Gastroesophageal sphincter (tissue), 4 donors: ENCODE measurements around the gene IL1B. TPM values are rescaled to one million over a fixed set of nuclear protein-coding genes. Genes with fewer than 3 reads are reported as not detected.
"Not testable (repeated sequence)": the region's sequence is repeated elsewhere in the genome, so short reads cannot be mapped to it uniquely, and the experiment has no call there.

Source experiments
- ATAC-seq: fragments of 150-250 bp; one replicate; pipeline ENCODE4 v1.9.1; 2016; ENCODE audit warnings: mild to moderate bottlenecking, moderate library complexity
- H3K27ac ChIP-seq, 4 donors: fragments of 200-600 bp; sonication (generic) in 3 of 4; 1 replicate in 3 of 4; 2 replicates in 1 of 4; pipeline ENCODE4 v1.5.1; 2016 to 2019
- H3K27me3 ChIP-seq: fragments of 200-600 bp; sonication (generic); one replicate; pipeline ENCODE4 v1.5.1; 2019
- H3K36me3 ChIP-seq, 2 donors: fragments of 200-600 bp; sonication (generic); one replicate each; pipeline ENCODE4 v1.5.1; 2019; ENCODE audit warnings: control low read depth in 1 of 2
- H3K4me1 ChIP-seq, 3 donors: fragments of 200-600 bp; sonication (generic); 1 replicate in 2 of 3; 2 replicates in 1 of 3; pipeline ENCODE4 v1.5.1; 2016 to 2019; ENCODE audit warnings: control low read depth in 2 of 3
- H3K4me3 ChIP-seq, 2 donors: fragments of 200-600 bp; sonication (generic); one replicate each; pipeline ENCODE4 v1.5.1; 2019; ENCODE audit warnings: mild to moderate bottlenecking in 1 of 2, moderate library complexity in 1 of 2
- H3K9me3 ChIP-seq, 3 donors: fragments of 200-600 bp; sonication (generic); one replicate each; pipeline ENCODE4 v1.5.1; 2017 to 2019; ENCODE audit warnings: control low read depth in 2 of 3
- EP300 ChIP-seq: sonication (generic); formaldehyde crosslinking; IDR thresholded peaks from one replicate; pipeline ENCODE4 v1.6.1; 2017; ENCODE audit warnings: antibody characterized with exemption, mild to moderate bottlenecking
- POLR2A ChIP-seq, 2 donors: fragments of 450-650 bp; IDR thresholded peaks; one replicate each; pipeline ENCODE4 v1.6.1; 2017; ENCODE audit warnings: antibody characterized with exemption in 2 of 2, mild to moderate bottlenecking in 2 of 2, moderate library complexity in 1 of 2
- POLR2AphosphoS5 ChIP-seq: sonication (generic); formaldehyde crosslinking; IDR thresholded peaks from one replicate; pipeline ENCODE4 v1.6.1; 2017; ENCODE audit warnings: antibody characterized with exemption
- WGBS, 2 donors: methylation state at CpG; one replicate each; pipeline ENCODE4 v1.1.5; 2018; ENCODE audit warnings: low coverage in 1 of 2; 5-methylcytosine and 5-hydroxymethylcytosine counted together
- total RNA-seq, 4 donors: library from RNA; depleted of rRNA; stranded (reverse); fragments of >200 nt; gene quantifications; one replicate each; pipeline ENCODE4 v1.1.0, GENCODE V29; 2016
- TF ChIP-seq, protein P1 (sequence below), 4 experiments: fragments of 200-600 bp in 2 of 4; fragments of 450-650 bp in 2 of 4; sonication (generic) in 1 of 4; IDR thresholded peaks; one replicate each; pipeline ENCODE4 v1.5.1; 2017 to 2019; ENCODE audit warnings: antibody characterized with exemption in 4 of 4, mild to moderate bottlenecking in 2 of 4, moderate library complexity in 2 of 4

IL1B gene
- total RNA-seq, 4 donors from 2014 or later: 2.7 to 3.2 TPM; not detected in 2

- Histone ChIP-seq H3K36me3 (no peaks in the 10 kb centered on the region), H3K4me3 (no peak overlapping the region), H3K9me3 (no peaks in the 10 kb centered on the region), H3K27me3 (no peaks in the 10 kb centered on the region), H3K4me1 (peaks cover 0 to 8% (median 0%) of the 10 kb centered on the region in 3 donors), H3K27ac (no peak overlapping the region)
- TF ChIP-seq EP300: no peak
- no peak for TF ChIP-seq POLR2AphosphoS5
- TF ChIP-seq POLR2A (IDR thresholded peaks at IDR 0.05): no peak
- TF ChIP-seq, protein P1, sequence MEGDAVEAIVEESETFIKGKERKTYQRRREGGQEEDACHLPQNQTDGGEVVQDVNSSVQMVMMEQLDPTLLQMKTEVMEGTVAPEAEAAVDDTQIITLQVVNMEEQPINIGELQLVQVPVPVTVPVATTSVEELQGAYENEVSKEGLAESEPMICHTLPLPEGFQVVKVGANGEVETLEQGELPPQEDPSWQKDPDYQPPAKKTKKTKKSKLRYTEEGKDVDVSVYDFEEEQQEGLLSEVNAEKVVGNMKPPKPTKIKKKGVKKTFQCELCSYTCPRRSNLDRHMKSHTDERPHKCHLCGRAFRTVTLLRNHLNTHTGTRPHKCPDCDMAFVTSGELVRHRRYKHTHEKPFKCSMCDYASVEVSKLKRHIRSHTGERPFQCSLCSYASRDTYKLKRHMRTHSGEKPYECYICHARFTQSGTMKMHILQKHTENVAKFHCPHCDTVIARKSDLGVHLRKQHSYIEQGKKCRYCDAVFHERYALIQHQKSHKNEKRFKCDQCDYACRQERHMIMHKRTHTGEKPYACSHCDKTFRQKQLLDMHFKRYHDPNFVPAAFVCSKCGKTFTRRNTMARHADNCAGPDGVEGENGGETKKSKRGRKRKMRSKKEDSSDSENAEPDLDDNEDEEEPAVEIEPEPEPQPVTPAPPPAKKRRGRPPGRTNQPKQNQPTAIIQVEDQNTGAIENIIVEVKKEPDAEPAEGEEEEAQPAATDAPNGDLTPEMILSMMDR (IDR thresholded peaks at IDR 0.05): no peak
- 67% methylated on average over 1 of the region's 1 CpG; no CpG with 5 or more reads in 1 of the 2 donors for WGBS, 2 donors
- no peak for ATAC-seq
Measured at GRCh38 chr2:112834396-112835037, 2.1 kb downstream of the IL1B start.

DNA sequence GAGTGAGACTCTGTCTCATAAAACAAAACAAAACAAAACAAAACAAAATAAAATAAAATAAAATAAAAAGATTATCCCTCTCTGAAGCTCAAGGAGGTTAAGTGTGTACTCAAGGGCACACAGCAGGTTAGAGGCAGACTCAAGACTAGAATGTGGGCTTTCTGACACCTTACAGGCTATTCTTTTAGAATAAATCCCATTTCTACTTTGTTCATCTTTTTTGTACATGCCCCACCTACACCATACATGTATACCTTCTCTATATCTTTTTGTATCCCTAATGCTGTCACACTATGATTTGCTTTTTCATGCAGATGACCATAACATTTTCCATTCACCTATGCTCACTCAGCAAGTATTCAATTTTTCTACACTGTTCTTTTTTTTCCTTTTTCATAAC, 2.6 kb downstream of the IL1B start:
- Histone ChIP-seq H3K9me3 (no peaks in the 10 kb centered on the region), H3K27me3 (no peaks in the 10 kb centered on the region), H3K27ac (no peak overlapping the region), H3K36me3 (no peaks in the 10 kb centered on the region), H3K4me1 (peaks cover 0 to 8% (median 0%) of the 10 kb centered on the region in 3 donors), H3K4me3 (no peak overlapping the region)
- TF ChIP-seq POLR2AphosphoS5 (no peak), EP300 (no peak), POLR2A (IDR thresholded peaks at IDR 0.05) (no peak)
- TF ChIP-seq, protein P1 (IDR thresholded peaks at IDR 0.05): no peak
- no peak for ATAC-seq

GRCh38 chr2:112833639-112833931, 3.0 kb downstream of the IL1B start:
- not testable (repeated sequence) for H3K36me3 ChIP-seq, H3K9me3 ChIP-seq, H3K4me1 ChIP-seq, ATAC-seq, H3K27ac ChIP-seq, H3K27me3 ChIP-seq, H3K4me3 ChIP-seq
- WGBS, 2 donors: 93 to 100% methylated on average over 2 to 3 of the region's 5 CpGs

DNA sequence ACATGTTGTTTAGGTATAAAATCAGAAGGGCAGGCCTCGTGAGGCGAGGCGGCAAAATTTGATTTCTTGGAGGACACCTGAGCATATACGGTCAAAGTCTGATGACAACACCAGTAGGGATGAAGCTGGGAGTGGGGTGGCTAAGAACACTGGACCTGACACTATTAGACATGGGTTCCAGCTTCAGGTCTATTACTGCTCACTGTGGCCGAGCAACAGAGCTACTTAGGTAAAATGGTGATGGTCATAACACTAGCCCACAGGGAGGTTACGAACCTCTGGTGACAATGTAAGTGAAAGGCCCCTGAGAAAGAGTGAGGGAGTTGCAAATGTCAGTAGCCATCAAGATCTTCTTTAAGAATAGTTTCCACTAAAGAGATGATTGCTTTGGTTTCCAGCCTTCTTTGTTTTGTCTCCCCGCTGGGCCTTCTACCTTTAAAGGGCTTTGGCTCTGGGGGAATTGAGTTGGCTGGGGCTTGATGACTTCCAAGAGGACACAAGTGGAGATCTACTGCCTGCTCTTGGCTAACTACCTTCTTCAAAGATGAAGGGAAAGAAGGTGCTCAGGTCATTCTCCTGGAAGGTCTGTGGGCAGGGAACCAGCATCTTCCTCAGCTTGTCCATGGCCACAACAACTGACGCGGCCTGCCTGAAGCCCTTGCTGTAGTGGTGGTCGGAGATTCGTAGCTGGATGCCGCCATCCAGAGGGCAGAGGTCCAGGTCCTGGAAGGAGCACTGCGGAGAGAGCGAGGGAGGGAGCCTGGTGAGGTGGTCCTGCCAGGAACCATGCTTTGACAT, 3.5 kb downstream of the IL1B start:
- WGBS, 2 donors: 84 to 100% methylated on average over 2 to 6 of the region's 14 CpGs
- Histone ChIP-seq H3K9me3 (no peaks in the 10 kb centered on the region), H3K27me3 (no peaks in the 10 kb centered on the region), H3K36me3 (no peaks in the 10 kb centered on the region), H3K4me1 (peaks cover 0 to 8% (median 0%) of the 10 kb centered on the region in 3 donors), H3K4me3 (no peak overlapping the region), H3K27ac (no peak overlapping the region)
- TF ChIP-seq POLR2AphosphoS5 (no peak), POLR2A (IDR thresholded peaks at IDR 0.05) (no peak), EP300 (no peak)
- TF ChIP-seq, protein P1 (IDR thresholded peaks at IDR 0.05): no peak
- no peak for ATAC-seq

DNA sequence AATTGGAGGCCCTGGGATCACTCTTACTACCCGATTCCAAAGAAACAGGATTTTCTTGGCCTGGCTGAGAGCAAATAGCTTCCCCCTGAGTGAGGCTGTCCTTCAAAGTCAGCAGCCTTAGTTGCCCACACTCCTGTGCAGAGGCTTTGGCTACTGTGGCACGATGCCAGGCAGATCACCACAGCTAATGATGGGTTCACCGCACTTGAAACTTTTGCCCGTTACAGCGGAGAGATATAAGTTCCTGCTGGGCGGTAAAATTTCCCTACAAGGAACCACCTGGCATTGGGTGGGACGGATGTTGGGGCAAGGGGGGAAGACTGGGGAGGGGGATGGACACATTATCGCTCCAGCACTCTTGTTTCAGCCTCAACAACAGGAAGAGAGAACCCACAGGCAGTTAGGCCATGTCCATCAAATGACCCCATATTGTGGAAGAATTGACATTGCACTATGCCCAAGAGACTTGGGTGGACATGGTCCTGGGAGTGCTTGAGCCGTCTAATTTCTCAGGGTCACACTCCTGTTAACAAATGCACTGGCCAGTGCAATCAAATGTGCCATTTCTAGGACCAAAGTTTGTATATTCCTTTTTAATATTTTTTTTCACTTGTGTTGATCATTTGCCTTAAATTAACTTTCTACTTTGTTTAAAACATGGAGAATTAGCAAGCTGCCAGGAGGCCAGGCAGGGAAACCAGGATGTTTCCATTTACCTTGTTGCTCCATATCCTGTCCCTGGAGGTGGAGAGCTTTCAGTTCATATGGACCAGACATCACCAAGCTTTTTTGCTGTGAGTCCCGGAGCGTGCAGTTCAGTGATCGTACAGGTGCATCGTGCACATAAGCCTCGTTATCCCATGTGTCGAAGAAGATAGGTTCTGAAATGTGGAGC, 4.4 kb downstream of the IL1B start:
- no peaks in the 10 kb centered on the region for H3K9me3 ChIP-seq
- H3K4me1 ChIP-seq: peaks cover 0 to 8% (median 0%) of the 10 kb centered on the region in 3 donors
- 79 to 95% methylated on average over 6 of the region's 15 CpGs for WGBS, 2 donors
- no peak overlapping the region for H3K4me3 ChIP-seq
- no peaks in the 10 kb centered on the region for H3K36me3 ChIP-seq
- no peaks in the 10 kb centered on the region for H3K27me3 ChIP-seq
- H3K27ac ChIP-seq: no peak overlapping the region
- ATAC-seq: no peak
- TF ChIP-seq POLR2A (IDR thresholded peaks at IDR 0.05) (no peak), EP300 (no peak), POLR2AphosphoS5 (no peak)
- TF ChIP-seq, protein P1 (IDR thresholded peaks at IDR 0.05): no peak
